Panc1 (cell line): ENCODE measurements around the gene RHEBL1.

ENCODE experiments used
- CTCF ChIP-seq: fragments of 450-650 bp; IDR thresholded peaks from 2 replicates; pipeline ENCODE4 v1.5.1; 2017; ENCODE audit warnings: mild to moderate bottlenecking
- POLR2AphosphoS5 ChIP-seq: IDR thresholded peaks from 2 replicates; pipeline ENCODE4 v1.6.1; 2012; ENCODE audit warnings: mild to moderate bottlenecking, low read depth, low read length, moderate library complexity
- REST ChIP-seq, 2 experiments: IDR thresholded peaks; 2 replicates each; pipeline ENCODE4 v1.6.1; 2011 to 2012; ENCODE audit warnings: low read depth in 2 of 2, control low read depth in 1 of 2, low read length in 1 of 2, mild to moderate bottlenecking in 1 of 2, moderate library complexity in 1 of 2; ENCODE audit not compliant: insufficient read depth in 1 of 2
- SIN3A ChIP-seq: IDR thresholded peaks from 2 replicates; pipeline ENCODE4 v1.6.1; 2012; ENCODE audit warnings: low read depth, mild to moderate bottlenecking, low read length, moderate library complexity, borderline replicate concordance; ENCODE audit not compliant: insufficient read depth
- TCF7L2 ChIP-seq: IDR thresholded peaks from 2 replicates; pipeline ENCODE4 v1.6.1; 2011; ENCODE audit warnings: mild to moderate bottlenecking, low read depth, low read length, inconsistent platforms

- TF ChIP-seq CTCF: no peak
- TF ChIP-seq REST (IDR thresholded peaks at IDR 0.05; ENCODE audit: insufficient read depth in 1 of 2, low read depth in 2 of 2, low read length in 1 of 2): no peak
- TF ChIP-seq POLR2AphosphoS5: no peak
- no peak for TF ChIP-seq TCF7L2
- TF ChIP-seq SIN3A: no peak
Observed at GRCh38 chr12:49064767-49065152, 5.0 kb downstream of the RHEBL1 start.
